HepG2 (cell line): ENCODE data around the gene EIF5A. TPM values are rescaled to one million over a fixed set of nuclear protein-coding genes. Genes with fewer than 3 reads are reported as not detected.

ENCODE experiments used
- ARNT ChIP-seq: fragments of 450-650 bp; IDR thresholded peaks from 2 replicates; pipeline ENCODE4 v1.6.1; 2017
- ATF2 ChIP-seq: sonication (generic); formaldehyde crosslinking; IDR thresholded peaks from 2 replicates; pipeline ENCODE4 v1.4.0; 2020; ENCODE audit warnings: missing genetic modification reagents
- CEBPG ChIP-seq: IDR thresholded peaks from 2 replicates; pipeline ENCODE4 v1.6.1; 2016
- FOXO1 ChIP-seq: sonication (generic); formaldehyde crosslinking; IDR thresholded peaks from 2 replicates; pipeline ENCODE4 v1.4.0; 2020; ENCODE audit warnings: missing genetic modification reagents
- FUBP1 ChIP-seq: sonication (generic); formaldehyde crosslinking; IDR thresholded peaks from 2 replicates; pipeline ENCODE4 v1.5.1; 2020; ENCODE audit warnings: missing genetic modification reagents, mild to moderate bottlenecking, borderline replicate concordance
- HNF4G ChIP-seq, 2 experiments: sonication (generic) in 1 of 2; formaldehyde crosslinking in 1 of 2; IDR thresholded peaks; 2 replicates each; pipeline versions ENCODE4 v1.4.0 to v1.6.1; 2011 to 2020; ENCODE audit warnings: borderline replicate concordance in 2 of 2, low read depth in 2 of 2, mild to moderate bottlenecking in 2 of 2, low read length in 1 of 2, missing genetic modification reagents in 1 of 2, moderate library complexity in 1 of 2
- JUN ChIP-seq: sonication (generic); formaldehyde crosslinking; IDR thresholded peaks from 2 replicates; pipeline ENCODE4 v1.4.0; 2020; ENCODE audit warnings: mild to moderate bottlenecking, missing genetic modification reagents
- MLLT10 ChIP-seq: sonication (generic); formaldehyde crosslinking; IDR thresholded peaks from 2 replicates; pipeline ENCODE4 v1.4.0; 2020; ENCODE audit warnings: missing genetic modification reagents
- RFXAP ChIP-seq: sonication (generic); formaldehyde crosslinking; IDR thresholded peaks from 2 replicates; pipeline ENCODE4 v1.4.0; 2020; ENCODE audit warnings: missing genetic modification reagents, borderline replicate concordance
- SMYD3 ChIP-seq: sonication (generic); formaldehyde crosslinking; IDR thresholded peaks from 2 replicates; pipeline ENCODE4 v1.8.1; 2023; ENCODE audit warnings: mild to moderate bottlenecking, missing genetic modification reagents
- SP2 ChIP-seq: sonication (generic); formaldehyde crosslinking; IDR thresholded peaks from 2 replicates; pipeline ENCODE4 v1.5.1; 2020; ENCODE audit warnings: mild to moderate bottlenecking, missing genetic modification reagents
- ZNF274 ChIP-seq: sonication (generic); formaldehyde crosslinking; IDR thresholded peaks from 2 replicates; pipeline ENCODE4 v1.5.1; 2020; ENCODE audit warnings: mild to moderate bottlenecking, missing genetic modification reagents
- ZNF530 ChIP-seq: sonication (generic); formaldehyde crosslinking; IDR thresholded peaks from 2 replicates; pipeline ENCODE4 v1.5.0; 2020; ENCODE audit warnings: low read depth, mild to moderate bottlenecking, missing genetic modification reagents
- ZNF550 ChIP-seq: sonication (generic); formaldehyde crosslinking; IDR thresholded peaks from 2 replicates; pipeline ENCODE4 v1.4.0; 2020; ENCODE audit warnings: mild to moderate bottlenecking, missing genetic modification reagents, borderline replicate concordance
- ZNF570 ChIP-seq: sonication (generic); formaldehyde crosslinking; IDR thresholded peaks from 2 replicates; pipeline ENCODE4 v1.4.0; 2020; ENCODE audit warnings: mild to moderate bottlenecking, missing genetic modification reagents, borderline replicate concordance
- ZNF670 ChIP-seq: sonication (generic); formaldehyde crosslinking; IDR thresholded peaks from 2 replicates; pipeline ENCODE4 v1.8.0; 2022; ENCODE audit warnings: mild to moderate bottlenecking, missing genetic modification reagents, borderline replicate concordance
- ZNF850 ChIP-seq: sonication (generic); formaldehyde crosslinking; conservative IDR thresholded peaks from 2 replicates; pipeline ENCODE4 v1.9.0; 2021; ENCODE audit warnings: mild to moderate bottlenecking, missing genetic modification reagents
- ZSCAN29 ChIP-seq: sonication (generic); formaldehyde crosslinking; conservative IDR thresholded peaks from 2 replicates; pipeline ENCODE4 v1.4.0; 2020; ENCODE audit warnings: mild to moderate bottlenecking, missing genetic modification reagents
- ZSCAN31 ChIP-seq: sonication (generic); formaldehyde crosslinking; IDR thresholded peaks from 2 replicates; pipeline ENCODE4 v1.5.0; 2020; ENCODE audit warnings: low read depth, mild to moderate bottlenecking, missing genetic modification reagents
- polyA plus RNA-seq, 8 experiments: library from polyadenylated mRNA; depleted of rRNA in 3 of 8; stranded (reverse) in 7 of 8; unstranded in 1 of 8; fragments of >200 nt; fragmentation: Illumina TruSeq in 4 of 8; extraction: Trizol in 4 of 8; gene quantifications; 2 replicates each; pipeline versions ENCODE4 v1.2.1 to v1.2.3, GENCODE V29; 2011 to 2016; ENCODE audit warnings: low read depth in 4 of 8, missing spikeins in 1 of 8, mixed read lengths in 1 of 8; ENCODE audit not compliant: insufficient read depth in 1 of 8
- total RNA-seq, 5 experiments: library from RNA; depleted of rRNA; stranded (reverse); fragments of >200 nt; fragmentation: Illumina TruSeq; extraction: Trizol; gene quantifications; 2 replicates each; pipeline ENCODE4 v1.2.3, GENCODE V29; 2016; ENCODE audit warnings: low read depth in 1 of 5
- TF ChIP-seq, protein P1 (sequence below), 2 experiments: sonication (generic) in 1 of 2; formaldehyde crosslinking in 1 of 2; IDR thresholded peaks; 2 replicates each; pipeline versions ENCODE4 v1.4.0 to v1.6.1; 2016 to 2020; ENCODE audit warnings: borderline replicate concordance in 1 of 2, low read depth in 1 of 2, mild to moderate bottlenecking in 1 of 2, missing genetic modification reagents in 1 of 2
- TF ChIP-seq, protein P2 (sequence below): sonication (generic); formaldehyde crosslinking; IDR thresholded peaks from 2 replicates; pipeline ENCODE4 v1.8.0; 2022; ENCODE audit warnings: mild to moderate bottlenecking, missing genetic modification reagents, moderate library complexity

The EIF5A gene
- total and polyA plus RNA-seq, 2 of the 13 experiments (the other 11 are each of a cell fraction or from before 2014, with no cell fraction given): 319 to 337 TPM

GRCh38 chr17:7329374-7329996 is 22.1 kb downstream of the EIF5A start (continued):
- TF ChIP-seq, protein P1, sequence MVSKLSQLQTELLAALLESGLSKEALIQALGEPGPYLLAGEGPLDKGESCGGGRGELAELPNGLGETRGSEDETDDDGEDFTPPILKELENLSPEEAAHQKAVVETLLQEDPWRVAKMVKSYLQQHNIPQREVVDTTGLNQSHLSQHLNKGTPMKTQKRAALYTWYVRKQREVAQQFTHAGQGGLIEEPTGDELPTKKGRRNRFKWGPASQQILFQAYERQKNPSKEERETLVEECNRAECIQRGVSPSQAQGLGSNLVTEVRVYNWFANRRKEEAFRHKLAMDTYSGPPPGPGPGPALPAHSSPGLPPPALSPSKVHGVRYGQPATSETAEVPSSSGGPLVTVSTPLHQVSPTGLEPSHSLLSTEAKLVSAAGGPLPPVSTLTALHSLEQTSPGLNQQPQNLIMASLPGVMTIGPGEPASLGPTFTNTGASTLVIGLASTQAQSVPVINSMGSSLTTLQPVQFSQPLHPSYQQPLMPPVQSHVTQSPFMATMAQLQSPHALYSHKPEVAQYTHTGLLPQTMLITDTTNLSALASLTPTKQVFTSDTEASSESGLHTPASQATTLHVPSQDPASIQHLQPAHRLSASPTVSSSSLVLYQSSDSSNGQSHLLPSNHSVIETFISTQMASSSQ (IDR thresholded peaks at IDR 0.05; ENCODE audit: low read depth): no peak
- TF ChIP-seq, protein P1 (CRISPR knock-in tag; IDR thresholded peaks at IDR 0.05; ENCODE audit: borderline replicate concordance): peak; percentile 68; the same call in 1 of the 2 replicates
- TF ChIP-seq ZNF550 (CRISPR knock-in tag) (no peak), CEBPG (CRISPR knock-in tag) (peak; percentile 51), JUN (CRISPR knock-in tag) (no peak), ZSCAN29 (CRISPR knock-in tag) (no peak), ZSCAN31 (CRISPR knock-in tag) (peak; percentile 68; the same call in 1 of the 2 replicates), ARNT (no peak), ZNF570 (CRISPR knock-in tag) (no peak), FUBP1 (CRISPR knock-in tag) (no peak), ATF2 (CRISPR knock-in tag) (0 out of 2 replicates have a peak, but pooled peaks have one; percentile 33), ZNF850 (CRISPR knock-in tag) (no peak), ZNF530 (CRISPR knock-in tag) (no peak), SMYD3 (CRISPR knock-in tag) (no peak), HNF4G (IDR thresholded peaks at IDR 0.05; ENCODE audit: borderline replicate concordance, low read depth, low read length) (no peak), HNF4G (CRISPR knock-in tag; IDR thresholded peaks at IDR 0.05; ENCODE audit: borderline replicate concordance, low read depth) (no peak), RFXAP (peak; percentile 65; the same call in 1 of the 2 replicates), FOXO1 (no peak), ZNF274 (CRISPR knock-in tag) (no peak), MLLT10 (CRISPR knock-in tag) (no peak), SP2 (CRISPR knock-in tag) (0 out of 2 replicates have a peak, but pooled peaks have one; percentile 32), ZNF670 (CRISPR knock-in tag) (no peak)
- TF ChIP-seq, protein P2, sequence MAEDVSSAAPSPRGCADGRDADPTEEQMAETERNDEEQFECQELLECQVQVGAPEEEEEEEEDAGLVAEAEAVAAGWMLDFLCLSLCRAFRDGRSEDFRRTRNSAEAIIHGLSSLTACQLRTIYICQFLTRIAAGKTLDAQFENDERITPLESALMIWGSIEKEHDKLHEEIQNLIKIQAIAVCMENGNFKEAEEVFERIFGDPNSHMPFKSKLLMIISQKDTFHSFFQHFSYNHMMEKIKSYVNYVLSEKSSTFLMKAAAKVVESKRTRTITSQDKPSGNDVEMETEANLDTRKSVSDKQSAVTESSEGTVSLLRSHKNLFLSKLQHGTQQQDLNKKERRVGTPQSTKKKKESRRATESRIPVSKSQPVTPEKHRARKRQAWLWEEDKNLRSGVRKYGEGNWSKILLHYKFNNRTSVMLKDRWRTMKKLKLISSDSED (CRISPR knock-in tag): no peak
